ENCODE measurements around the gene PKN1.
"Not testable (repeated sequence)": the region's sequence is repeated elsewhere in the genome, so short reads cannot be mapped to it uniquely, and the experiment has no call there.

PKN1 gene

GRCh38 chr19:14397168-14397567 lies 35.9 kb upstream of the PKN1 start:
- not testable (repeated sequence) for H3K9me3 ChIP-seq (ENCODE audit: control insufficient read depth, insufficient read depth, low read depth, low read length); H3K4me3 ChIP-seq (ENCODE audit: low read depth, low read length); H3K4me1 ChIP-seq (ENCODE audit: control insufficient read depth, insufficient read depth, low read length); H3K9ac ChIP-seq (ENCODE audit: low read length); H3K27ac ChIP-seq (ENCODE audit: low read depth, low read length); H3K36me3 ChIP-seq (ENCODE audit: control insufficient read depth, insufficient read depth, low read length); H3K27me3 ChIP-seq (ENCODE audit: control insufficient read depth, insufficient read depth, low read length)

GRCh38 chr19:14400951-14401431 lies 32.1 kb upstream of the PKN1 start:
- H3K27ac ChIP-seq (ENCODE audit: low read depth, low read length), result no peak overlapping the region
- H3K4me3 ChIP-seq (ENCODE audit: low read depth, low read length), result no peak overlapping the region
- H3K9me3 ChIP-seq (ENCODE audit: control insufficient read depth, insufficient read depth, low read depth, low read length), result no peaks in the 10 kb centered on the region
- no peaks in the 10 kb centered on the region for H3K27me3 ChIP-seq (ENCODE audit: control insufficient read depth, insufficient read depth, low read length)
- peaks cover 8% of the 10 kb centered on the region; the same call in 1 of the 2 replicates for H3K36me3 ChIP-seq (ENCODE audit: control insufficient read depth, insufficient read depth, low read length)
- H3K9ac ChIP-seq (ENCODE audit: low read length), result no peak overlapping the region
- H3K4me1 ChIP-seq (ENCODE audit: control insufficient read depth, insufficient read depth, low read length), result peaks cover 4% of the 10 kb centered on the region

GRCh38 chr19:14401468-14402195 lies 31.5 kb upstream of the PKN1 start:
- Histone ChIP-seq H3K9ac (ENCODE audit: low read length) (no peak overlapping the region), H3K4me1 (ENCODE audit: control insufficient read depth, insufficient read depth, low read length) (peaks cover 8% of the 10 kb centered on the region), H3K9me3 (ENCODE audit: control insufficient read depth, insufficient read depth, low read depth, low read length) (no peaks in the 10 kb centered on the region), H3K27me3 (ENCODE audit: control insufficient read depth, insufficient read depth, low read length) (no peaks in the 10 kb centered on the region), H3K36me3 (ENCODE audit: control insufficient read depth, insufficient read depth, low read length) (peaks cover 11% of the 10 kb centered on the region; the same call in 1 of the 2 replicates), H3K4me3 (ENCODE audit: low read depth, low read length) (no peak overlapping the region), H3K27ac (ENCODE audit: low read depth, low read length) (no peak overlapping the region)

GRCh38 chr19:14402332-14403144 lies 30.6 kb upstream of the PKN1 start:
- H3K4me3 ChIP-seq (ENCODE audit: low read depth, low read length), result no peak overlapping the region
- H3K9ac ChIP-seq (ENCODE audit: low read length), result no peak overlapping the region
- H3K27ac ChIP-seq (ENCODE audit: low read depth, low read length), result no peak overlapping the region
- peaks cover 12% of the 10 kb centered on the region for H3K4me1 ChIP-seq (ENCODE audit: control insufficient read depth, insufficient read depth, low read length)
- H3K9me3 ChIP-seq (ENCODE audit: control insufficient read depth, insufficient read depth, low read depth, low read length), result no peaks in the 10 kb centered on the region
- H3K27me3 ChIP-seq (ENCODE audit: control insufficient read depth, insufficient read depth, low read length), result no peaks in the 10 kb centered on the region
- peaks cover 17% of the 10 kb centered on the region for H3K36me3 ChIP-seq (ENCODE audit: control insufficient read depth, insufficient read depth, low read length)

- not testable (repeated sequence) for H3K9me3 ChIP-seq (ENCODE audit: control insufficient read depth, insufficient read depth, low read depth, low read length); H3K27me3 ChIP-seq (ENCODE audit: control insufficient read depth, insufficient read depth, low read length); H3K9ac ChIP-seq (ENCODE audit: low read length); H3K27ac ChIP-seq (ENCODE audit: low read depth, low read length); H3K4me3 ChIP-seq (ENCODE audit: low read depth, low read length)
- Histone ChIP-seq H3K36me3 (ENCODE audit: control insufficient read depth, insufficient read depth, low read length) (peaks cover 22% of the 10 kb centered on the region), H3K4me1 (ENCODE audit: control insufficient read depth, insufficient read depth, low read length) (peaks cover 12% of the 10 kb centered on the region)
Observed at GRCh38 chr19:14403145-14403930, 29.8 kb upstream of the PKN1 start.

- Histone ChIP-seq H3K9me3 (ENCODE audit: control insufficient read depth, insufficient read depth, low read depth, low read length) (no peaks in the 10 kb centered on the region), H3K27me3 (ENCODE audit: control insufficient read depth, insufficient read depth, low read length) (no peaks in the 10 kb centered on the region), H3K4me1 (ENCODE audit: control insufficient read depth, insufficient read depth, low read length) (peaks cover 12% of the 10 kb centered on the region), H3K4me3 (ENCODE audit: low read depth, low read length) (no peak overlapping the region), H3K9ac (ENCODE audit: low read length) (no peak overlapping the region), H3K27ac (ENCODE audit: low read depth, low read length) (no peak overlapping the region), H3K36me3 (ENCODE audit: control insufficient read depth, insufficient read depth, low read length) (peaks cover 31% of the 10 kb centered on the region)
Observed at GRCh38 chr19:14404312-14404711, 28.8 kb upstream of the PKN1 start.

- H3K27me3 ChIP-seq (ENCODE audit: control insufficient read depth, insufficient read depth, low read length), result no peaks in the 10 kb centered on the region
- H3K36me3 ChIP-seq (ENCODE audit: control insufficient read depth, insufficient read depth, low read length), result peaks cover 42% of the 10 kb centered on the region
- peaks cover 12% of the 10 kb centered on the region for H3K4me1 ChIP-seq (ENCODE audit: control insufficient read depth, insufficient read depth, low read length)
- peak overlapping the region; percentile 61 for H3K4me3 ChIP-seq (ENCODE audit: low read depth, low read length)
- no peak overlapping the region for H3K27ac ChIP-seq (ENCODE audit: low read depth, low read length)
- H3K9ac ChIP-seq (ENCODE audit: low read length), result no peak overlapping the region
- H3K9me3 ChIP-seq (ENCODE audit: control insufficient read depth, insufficient read depth, low read depth, low read length), result no peaks in the 10 kb centered on the region
Observed at GRCh38 chr19:14405380-14405757, 27.7 kb upstream of the PKN1 start.

- Histone ChIP-seq H3K27ac (ENCODE audit: low read depth, low read length) (no peak overlapping the region), H3K4me3 (ENCODE audit: low read depth, low read length) (peak overlapping the region; percentile 61), H3K4me1 (ENCODE audit: control insufficient read depth, insufficient read depth, low read length) (peaks cover 12% of the 10 kb centered on the region), H3K36me3 (ENCODE audit: control insufficient read depth, insufficient read depth, low read length) (peaks cover 48% of the 10 kb centered on the region), H3K9ac (ENCODE audit: low read length) (peak overlapping the region; percentile 43), H3K27me3 (ENCODE audit: control insufficient read depth, insufficient read depth, low read length) (no peaks in the 10 kb centered on the region), H3K9me3 (ENCODE audit: control insufficient read depth, insufficient read depth, low read depth, low read length) (no peaks in the 10 kb centered on the region)
Observed at GRCh38 chr19:14405758-14406644, 27.1 kb upstream of the PKN1 start.

GRCh38 chr19:14406645-14407401 lies 26.3 kb upstream of the PKN1 start:
- H3K9me3 ChIP-seq (ENCODE audit: control insufficient read depth, insufficient read depth, low read depth, low read length), result no peaks in the 10 kb centered on the region
- peaks cover 57% of the 10 kb centered on the region for H3K36me3 ChIP-seq (ENCODE audit: control insufficient read depth, insufficient read depth, low read length)
- peak overlapping the region; percentile 20; the same call in 1 of the 2 replicates for H3K4me3 ChIP-seq (ENCODE audit: low read depth, low read length)
- peak overlapping the region; percentile 43 for H3K9ac ChIP-seq (ENCODE audit: low read length)
- H3K27me3 ChIP-seq (ENCODE audit: control insufficient read depth, insufficient read depth, low read length), result no peaks in the 10 kb centered on the region
- no peak overlapping the region for H3K27ac ChIP-seq (ENCODE audit: low read depth, low read length)
- peaks cover 12% of the 10 kb centered on the region for H3K4me1 ChIP-seq (ENCODE audit: control insufficient read depth, insufficient read depth, low read length)
